ENCODE measurements around the gene PRR36. TPM values are rescaled to one million over a fixed set of nuclear protein-coding genes. Genes with fewer than 3 reads are reported as not detected.

PRR36 gene
- total RNA-seq (ENCODE audit: low replicate concordance): 0.07 and 2.8 TPM in 2 replicates

DNA sequence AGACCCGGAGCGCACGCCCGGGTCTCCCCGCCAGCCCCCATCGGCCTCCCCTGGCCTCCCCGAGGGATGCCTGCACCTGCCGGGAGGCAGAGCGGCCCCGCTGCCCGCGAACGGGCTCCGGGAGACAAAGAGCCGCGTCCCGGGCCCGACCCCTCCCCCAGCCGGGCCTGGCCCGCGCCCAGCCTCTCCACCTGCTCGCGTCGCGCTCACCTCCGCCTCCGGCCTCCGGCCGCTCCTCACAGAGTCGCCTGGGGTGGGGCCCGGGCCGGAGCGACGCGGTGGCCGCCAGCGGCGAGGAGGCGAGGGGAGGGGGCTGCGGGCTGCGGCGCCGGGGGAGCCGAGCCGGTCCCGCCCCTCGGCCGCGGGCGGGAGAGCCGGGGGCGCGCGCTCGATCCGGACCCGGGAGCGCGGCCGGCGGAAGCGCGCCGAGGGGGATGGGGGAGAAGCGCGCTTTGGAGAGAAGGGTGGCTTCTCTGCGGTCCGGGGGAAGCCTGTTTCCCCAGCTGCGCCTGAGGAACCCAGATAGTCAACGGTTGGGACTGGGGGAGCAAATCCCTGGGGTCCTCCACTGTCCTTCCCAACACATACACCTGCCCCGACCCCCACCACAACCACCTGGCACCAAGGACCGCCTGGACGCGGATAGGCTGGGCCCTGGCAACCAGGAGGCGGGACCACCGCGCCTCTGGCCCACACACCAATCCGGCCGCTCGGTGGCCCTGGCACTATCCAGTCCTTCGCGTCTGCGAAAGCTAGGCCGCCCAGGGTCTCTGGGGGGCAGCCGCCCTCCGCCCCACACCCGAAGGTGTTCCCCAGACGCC, at the start of gene PRR36:
PRR36 (minus strand) TSS at position 315 of the 821 bp plus-strand sequence. CDS start 701 bp downstream, outside the sequence.
- H3K36me3 Mint-ChIP-seq: no peaks in the 10 kb centered on the region
- H2AFZ ChIP-seq (replicated peaks): peak within 1 kb of the TSS; percentile 78
- peak within 1 kb of the TSS; percentile 57 for H3K27ac Mint-ChIP-seq
- peaks cover 15% of the 10 kb centered on the region for H3K27me3 Mint-ChIP-seq (ENCODE audit: insufficient read depth, low read depth)
- H3K9ac ChIP-seq: peak within 1 kb of the TSS; percentile 41
- no peaks in the 10 kb centered on the region for H3K9me3 Mint-ChIP-seq
- H3K4me2 ChIP-seq: peak within 1 kb of the TSS; percentile 99
- H3K36me3 ChIP-seq: no peaks in the 10 kb centered on the region
- peak within 1 kb of the TSS; percentile 96 for H3K4me3 Mint-ChIP-seq
- peak within 1 kb of the TSS; percentile 99 for H3K4me3 ChIP-seq
- H3K4me1 ChIP-seq: peaks cover 11% of the 10 kb centered on the region
- peaks cover 52% of the 10 kb centered on the region for H3F3A ChIP-seq (ENCODE audit: low read depth)
- peak; percentile 92 for DNase-seq (ENCODE audit: low spot score)
- H3K27me3 ChIP-seq: peaks cover 8% of the 10 kb centered on the region
- peaks cover 28% of the 10 kb centered on the region for H4K20me1 ChIP-seq (ENCODE audit: low read depth)
- TF ChIP-seq EZH2phosphoT487 (IDR thresholded peaks at IDR 0.05) (no peak), EZH2 (IDR thresholded peaks at IDR 0.05) (no peak)
- TF ChIP-seq, protein P1, sequence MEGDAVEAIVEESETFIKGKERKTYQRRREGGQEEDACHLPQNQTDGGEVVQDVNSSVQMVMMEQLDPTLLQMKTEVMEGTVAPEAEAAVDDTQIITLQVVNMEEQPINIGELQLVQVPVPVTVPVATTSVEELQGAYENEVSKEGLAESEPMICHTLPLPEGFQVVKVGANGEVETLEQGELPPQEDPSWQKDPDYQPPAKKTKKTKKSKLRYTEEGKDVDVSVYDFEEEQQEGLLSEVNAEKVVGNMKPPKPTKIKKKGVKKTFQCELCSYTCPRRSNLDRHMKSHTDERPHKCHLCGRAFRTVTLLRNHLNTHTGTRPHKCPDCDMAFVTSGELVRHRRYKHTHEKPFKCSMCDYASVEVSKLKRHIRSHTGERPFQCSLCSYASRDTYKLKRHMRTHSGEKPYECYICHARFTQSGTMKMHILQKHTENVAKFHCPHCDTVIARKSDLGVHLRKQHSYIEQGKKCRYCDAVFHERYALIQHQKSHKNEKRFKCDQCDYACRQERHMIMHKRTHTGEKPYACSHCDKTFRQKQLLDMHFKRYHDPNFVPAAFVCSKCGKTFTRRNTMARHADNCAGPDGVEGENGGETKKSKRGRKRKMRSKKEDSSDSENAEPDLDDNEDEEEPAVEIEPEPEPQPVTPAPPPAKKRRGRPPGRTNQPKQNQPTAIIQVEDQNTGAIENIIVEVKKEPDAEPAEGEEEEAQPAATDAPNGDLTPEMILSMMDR (IDR thresholded peaks at IDR 0.05): no peak
- no peaks in the 10 kb centered on the region for H3K9me3 ChIP-seq (ENCODE audit: low read depth)
- H3K27ac ChIP-seq: no peak within 1 kb of the TSS
- no peaks in the 10 kb centered on the region for H3K79me2 ChIP-seq (ENCODE audit: low read depth)
- peaks cover 27% of the 10 kb centered on the region for H3K4me1 Mint-ChIP-seq

DNA sequence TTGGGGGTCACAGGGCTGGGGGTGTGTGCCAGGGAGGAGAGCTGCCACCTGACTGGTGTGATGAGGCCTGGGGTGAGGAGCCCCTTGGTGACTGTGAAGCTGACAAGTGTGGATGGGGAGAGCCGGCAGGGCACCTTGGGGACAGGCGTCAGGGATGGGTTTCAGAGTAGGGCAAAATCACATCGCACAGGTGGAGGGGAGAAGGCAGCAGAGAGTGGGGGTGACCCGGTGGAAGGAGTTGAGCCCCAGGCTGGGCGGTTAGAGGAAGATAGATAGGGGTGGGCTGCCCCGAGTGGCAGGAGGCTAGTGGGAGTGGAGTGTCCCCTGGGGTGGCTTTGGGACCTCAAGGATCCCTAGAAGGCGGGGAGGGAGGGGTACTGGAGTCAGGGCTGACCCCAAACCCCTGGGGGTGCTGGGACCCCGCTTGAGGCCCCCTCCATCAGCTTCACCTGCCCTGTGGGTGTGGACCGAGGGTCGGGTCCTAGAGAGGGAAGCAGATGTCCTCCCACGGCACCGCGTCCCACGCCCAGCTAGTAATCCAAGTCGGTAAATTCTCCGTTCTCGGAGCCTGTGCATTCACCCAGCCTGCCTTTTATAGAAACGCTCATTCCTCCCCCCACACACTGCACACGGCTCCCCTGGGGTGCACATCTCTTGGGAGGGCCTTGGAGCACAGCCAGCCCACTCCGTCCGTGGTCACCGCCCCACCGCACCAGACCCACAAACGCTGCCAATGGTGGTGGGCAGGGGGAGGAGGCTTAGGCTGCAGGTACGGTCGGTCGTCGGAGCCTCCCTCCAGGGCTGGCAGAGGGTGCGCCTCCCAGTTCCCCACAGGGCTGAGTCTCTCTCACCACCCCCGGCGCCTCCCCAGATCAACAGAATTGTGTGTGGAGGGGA, 49.4 kb upstream of the PRR36 start:
- TF ChIP-seq, protein P1 (IDR thresholded peaks at IDR 0.05): no peak
- TF ChIP-seq EZH2 (IDR thresholded peaks at IDR 0.05): no peak
- TF ChIP-seq EZH2phosphoT487 (IDR thresholded peaks at IDR 0.05): no peak
- Mint-ChIP-seq H3K4me3 (peak overlapping the region; percentile 61), H3K27ac (peak overlapping the region; percentile 15), H3K4me1 (peaks cover 37% of the 10 kb centered on the region), H3K27me3 (ENCODE audit: insufficient read depth, low read depth) (peaks cover 19% of the 10 kb centered on the region), H3K36me3 (peaks cover 7% of the 10 kb centered on the region), H3K9me3 (no peaks in the 10 kb centered on the region)
- Histone ChIP-seq H3K4me3 (no peak overlapping the region), H2AFZ (replicated peaks) (no peak overlapping the region), H3K79me2 (ENCODE audit: low read depth) (peaks cover 8% of the 10 kb centered on the region), H3K9ac (no peak overlapping the region), H3K27me3 (peaks cover 13% of the 10 kb centered on the region), H3F3A (ENCODE audit: low read depth) (peaks cover 53% of the 10 kb centered on the region), H3K27ac (no peak overlapping the region), H3K9me3 (ENCODE audit: low read depth) (no peaks in the 10 kb centered on the region), H3K4me1 (peaks cover 8% of the 10 kb centered on the region), H4K20me1 (ENCODE audit: low read depth) (peaks cover 70% of the 10 kb centered on the region), H3K36me3 (no peaks in the 10 kb centered on the region), H3K4me2 (no peak overlapping the region)
- DNase-seq (ENCODE audit: low spot score): no peak

DNA sequence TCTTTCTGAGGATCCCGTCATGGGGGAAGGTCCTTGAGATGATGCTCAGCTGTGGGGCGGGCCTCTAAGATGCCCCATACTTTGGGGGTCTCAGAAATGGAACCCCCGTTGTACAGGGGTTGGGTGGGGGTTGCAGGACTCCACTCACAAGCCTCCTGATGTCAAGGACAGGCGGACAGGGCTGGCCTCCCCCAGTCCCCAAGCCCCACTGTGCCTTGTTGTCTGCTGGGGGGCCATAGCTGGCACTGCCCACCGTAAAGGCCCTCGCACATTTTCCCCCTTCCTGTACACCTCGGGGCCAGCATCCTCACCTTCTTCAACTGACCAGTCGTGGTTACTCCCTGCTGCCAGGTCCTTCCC, 48.6 kb upstream of the PRR36 start:
- H3K36me3 ChIP-seq: no peaks in the 10 kb centered on the region
- Mint-ChIP-seq H3K36me3 (peaks cover 5% of the 10 kb centered on the region), H3K27ac (no peak overlapping the region), H3K4me1 (peaks cover 38% of the 10 kb centered on the region), H3K27me3 (ENCODE audit: insufficient read depth, low read depth) (peaks cover 26% of the 10 kb centered on the region), H3K9me3 (no peaks in the 10 kb centered on the region), H3K4me3 (peak overlapping the region; percentile 61)
- TF ChIP-seq EZH2phosphoT487 (IDR thresholded peaks at IDR 0.05) (no peak), EZH2 (IDR thresholded peaks at IDR 0.05) (no peak)
- TF ChIP-seq, protein P1 (IDR thresholded peaks at IDR 0.05): no peak
- DNase-seq (ENCODE audit: low spot score): no peak
- no peak overlapping the region for H3K27ac ChIP-seq
- no peak overlapping the region for H3K4me3 ChIP-seq
- peaks cover 49% of the 10 kb centered on the region for H3F3A ChIP-seq (ENCODE audit: low read depth)
- no peak overlapping the region for H3K4me2 ChIP-seq
- H3K27me3 ChIP-seq: peaks cover 20% of the 10 kb centered on the region
- no peaks in the 10 kb centered on the region for H3K9me3 ChIP-seq (ENCODE audit: low read depth)
- H2AFZ ChIP-seq (replicated peaks): no peak overlapping the region
- H3K9ac ChIP-seq: no peak overlapping the region
- H3K4me1 ChIP-seq: peaks cover 8% of the 10 kb centered on the region
- peaks cover 8% of the 10 kb centered on the region for H3K79me2 ChIP-seq (ENCODE audit: low read depth)
- H4K20me1 ChIP-seq (ENCODE audit: low read depth): peaks cover 67% of the 10 kb centered on the region

All from neural progenitor cell (in vitro differentiated cells).